ENCODE data around the gene LCP1.

Gene LCP1

DNA sequence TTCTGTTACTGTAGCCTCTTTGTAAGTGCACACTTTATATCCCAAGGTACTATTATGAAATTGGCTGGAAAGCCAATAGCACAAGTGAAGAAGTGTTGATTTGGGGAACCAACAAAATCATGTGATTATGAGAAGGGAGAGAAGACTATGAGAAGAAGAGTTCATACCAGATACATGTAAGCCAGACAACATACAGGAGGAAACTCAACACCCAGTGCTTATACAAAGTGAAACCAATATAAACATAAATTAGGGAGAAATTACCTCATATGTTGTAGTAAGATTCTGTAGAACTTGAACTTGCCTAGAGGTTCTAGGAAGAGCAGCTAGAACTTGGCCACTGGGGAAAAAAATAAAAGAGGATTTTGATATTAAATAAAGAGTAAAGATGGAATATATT, 94.5 kb downstream of the LCP1 start:
- DNase-seq (ENCODE audit: low read depth in 1 of 2, low spot score in 1 of 2), result no peak
- no peak overlapping the region for H3K27ac ChIP-seq (replicated peaks)
- no peaks in the 10 kb centered on the region for H3K27me3 ChIP-seq (ENCODE audit: insufficient read depth, poor library complexity, severe bottlenecking)
- H3K4me3 ChIP-seq (replicated peaks; ENCODE audit: insufficient read depth, low read length), result no peak overlapping the region
- TF ChIP-seq, protein P1, sequence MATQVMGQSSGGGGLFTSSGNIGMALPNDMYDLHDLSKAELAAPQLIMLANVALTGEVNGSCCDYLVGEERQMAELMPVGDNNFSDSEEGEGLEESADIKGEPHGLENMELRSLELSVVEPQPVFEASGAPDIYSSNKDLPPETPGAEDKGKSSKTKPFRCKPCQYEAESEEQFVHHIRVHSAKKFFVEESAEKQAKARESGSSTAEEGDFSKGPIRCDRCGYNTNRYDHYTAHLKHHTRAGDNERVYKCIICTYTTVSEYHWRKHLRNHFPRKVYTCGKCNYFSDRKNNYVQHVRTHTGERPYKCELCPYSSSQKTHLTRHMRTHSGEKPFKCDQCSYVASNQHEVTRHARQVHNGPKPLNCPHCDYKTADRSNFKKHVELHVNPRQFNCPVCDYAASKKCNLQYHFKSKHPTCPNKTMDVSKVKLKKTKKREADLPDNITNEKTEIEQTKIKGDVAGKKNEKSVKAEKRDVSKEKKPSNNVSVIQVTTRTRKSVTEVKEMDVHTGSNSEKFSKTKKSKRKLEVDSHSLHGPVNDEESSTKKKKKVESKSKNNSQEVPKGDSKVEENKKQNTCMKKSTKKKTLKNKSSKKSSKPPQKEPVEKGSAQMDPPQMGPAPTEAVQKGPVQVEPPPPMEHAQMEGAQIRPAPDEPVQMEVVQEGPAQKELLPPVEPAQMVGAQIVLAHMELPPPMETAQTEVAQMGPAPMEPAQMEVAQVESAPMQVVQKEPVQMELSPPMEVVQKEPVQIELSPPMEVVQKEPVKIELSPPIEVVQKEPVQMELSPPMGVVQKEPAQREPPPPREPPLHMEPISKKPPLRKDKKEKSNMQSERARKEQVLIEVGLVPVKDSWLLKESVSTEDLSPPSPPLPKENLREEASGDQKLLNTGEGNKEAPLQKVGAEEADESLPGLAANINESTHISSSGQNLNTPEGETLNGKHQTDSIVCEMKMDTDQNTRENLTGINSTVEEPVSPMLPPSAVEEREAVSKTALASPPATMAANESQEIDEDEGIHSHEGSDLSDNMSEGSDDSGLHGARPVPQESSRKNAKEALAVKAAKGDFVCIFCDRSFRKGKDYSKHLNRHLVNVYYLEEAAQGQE (IDR thresholded peaks at IDR 0.05; ENCODE audit: insufficient replicate concordance, low read depth), result no peak
- TF ChIP-seq POLR2AphosphoS5 (IDR thresholded peaks at IDR 0.05; ENCODE audit: low read depth), result no peak
- TF ChIP-seq, protein P2, sequence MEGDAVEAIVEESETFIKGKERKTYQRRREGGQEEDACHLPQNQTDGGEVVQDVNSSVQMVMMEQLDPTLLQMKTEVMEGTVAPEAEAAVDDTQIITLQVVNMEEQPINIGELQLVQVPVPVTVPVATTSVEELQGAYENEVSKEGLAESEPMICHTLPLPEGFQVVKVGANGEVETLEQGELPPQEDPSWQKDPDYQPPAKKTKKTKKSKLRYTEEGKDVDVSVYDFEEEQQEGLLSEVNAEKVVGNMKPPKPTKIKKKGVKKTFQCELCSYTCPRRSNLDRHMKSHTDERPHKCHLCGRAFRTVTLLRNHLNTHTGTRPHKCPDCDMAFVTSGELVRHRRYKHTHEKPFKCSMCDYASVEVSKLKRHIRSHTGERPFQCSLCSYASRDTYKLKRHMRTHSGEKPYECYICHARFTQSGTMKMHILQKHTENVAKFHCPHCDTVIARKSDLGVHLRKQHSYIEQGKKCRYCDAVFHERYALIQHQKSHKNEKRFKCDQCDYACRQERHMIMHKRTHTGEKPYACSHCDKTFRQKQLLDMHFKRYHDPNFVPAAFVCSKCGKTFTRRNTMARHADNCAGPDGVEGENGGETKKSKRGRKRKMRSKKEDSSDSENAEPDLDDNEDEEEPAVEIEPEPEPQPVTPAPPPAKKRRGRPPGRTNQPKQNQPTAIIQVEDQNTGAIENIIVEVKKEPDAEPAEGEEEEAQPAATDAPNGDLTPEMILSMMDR (IDR thresholded peaks at IDR 0.05; ENCODE audit: insufficient read depth, low read length), result no peak
- no peak for TF ChIP-seq SPI1 (IDR thresholded peaks at IDR 0.05; ENCODE audit: borderline replicate concordance, low read depth)
- no peak for TF ChIP-seq GABPA (IDR thresholded peaks at IDR 0.05; ENCODE audit: low read depth)

- no peaks in the 10 kb centered on the region for H3K27me3 ChIP-seq (ENCODE audit: insufficient read depth, poor library complexity, severe bottlenecking)
- DNase-seq (ENCODE audit: low read depth in 1 of 2, low spot score in 1 of 2), result no peak
- no peak overlapping the region for H3K27ac ChIP-seq (replicated peaks)
- TF ChIP-seq POLR2AphosphoS5 (IDR thresholded peaks at IDR 0.05; ENCODE audit: low read depth) (no peak), SPI1 (IDR thresholded peaks at IDR 0.05; ENCODE audit: borderline replicate concordance, low read depth) (no peak), GABPA (IDR thresholded peaks at IDR 0.05; ENCODE audit: low read depth) (no peak)
- TF ChIP-seq, protein P1 (IDR thresholded peaks at IDR 0.05; ENCODE audit: insufficient replicate concordance, low read depth), result no peak
- TF ChIP-seq, protein P2 (IDR thresholded peaks at IDR 0.05; ENCODE audit: insufficient read depth, low read length), result no peak
- H3K4me3 ChIP-seq (replicated peaks; ENCODE audit: insufficient read depth, low read length), result no peak overlapping the region
These were observed 95.0 kb downstream of the LCP1 start for GRCh38 chr13:46086985-46087384.

GRCh38 chr13:46086421-46086922, 95.5 kb downstream of the LCP1 start:
- no peak for DNase-seq (ENCODE audit: low read depth in 1 of 2, low spot score in 1 of 2)

More at GRCh38 chr13:46086421-46086922, 95.5 kb downstream of the LCP1 start:
- H3K27ac ChIP-seq (replicated peaks), result no peak overlapping the region
- H3K27me3 ChIP-seq (ENCODE audit: insufficient read depth, poor library complexity, severe bottlenecking), result no peaks in the 10 kb centered on the region
- H3K4me3 ChIP-seq (replicated peaks; ENCODE audit: insufficient read depth, low read length), result no peak overlapping the region
- TF ChIP-seq POLR2AphosphoS5 (IDR thresholded peaks at IDR 0.05; ENCODE audit: low read depth), result no peak
- TF ChIP-seq, protein P1 (IDR thresholded peaks at IDR 0.05; ENCODE audit: insufficient replicate concordance, low read depth), result no peak
- TF ChIP-seq SPI1 (IDR thresholded peaks at IDR 0.05; ENCODE audit: borderline replicate concordance, low read depth), result no peak
- no peak for TF ChIP-seq GABPA (IDR thresholded peaks at IDR 0.05; ENCODE audit: low read depth)

Measured in HL-60 (cell line).